ENCODE data around the gene DLX5.

The DLX5 gene

GRCh38 chr7:96989859-96990317 is 34.7 kb downstream of the DLX5 start:
- no peak for DNase-seq

- DNase-seq, result no peak
These were observed 35.3 kb downstream of the DLX5 start for GRCh38 chr7:96989241-96989858.

- no peak for DNase-seq
These were observed 36.9 kb downstream of the DLX5 start for GRCh38 chr7:96987719-96988118.

- no peak for DNase-seq
These were observed 37.7 kb downstream of the DLX5 start for GRCh38 chr7:96986901-96987300.

GRCh38 chr7:96985992-96986391 is 38.6 kb downstream of the DLX5 start:
- DNase-seq, result no peak

- DNase-seq, result no peak
These were observed 42.0 kb downstream of the DLX5 start for GRCh38 chr7:96982586-96982985.

GRCh38 chr7:96979551-96980276 is 44.9 kb downstream of the DLX5 start:
- no peak for DNase-seq

GRCh38 chr7:96977445-96977844 is 47.2 kb downstream of the DLX5 start:
- DNase-seq, result no peak

- DNase-seq, result no peak
These were observed 48.5 kb downstream of the DLX5 start for GRCh38 chr7:96976106-96976505.

GRCh38 chr7:96973986-96974385 is 50.6 kb downstream of the DLX5 start:
- DNase-seq, result no peak

- no peak for DNase-seq
These were observed 53.9 kb downstream of the DLX5 start for GRCh38 chr7:96970739-96971138.
